ENCODE data around the gene WFDC9. TPM values are rescaled to one million over a fixed set of nuclear protein-coding genes. Genes with fewer than 3 reads are reported as not detected.
"Not testable (repeated sequence)": the region's sequence is repeated elsewhere in the genome, so short reads cannot be mapped to it uniquely, and the experiment has no call there.

Gene WFDC9
- not detected for total RNA-seq

DNA sequence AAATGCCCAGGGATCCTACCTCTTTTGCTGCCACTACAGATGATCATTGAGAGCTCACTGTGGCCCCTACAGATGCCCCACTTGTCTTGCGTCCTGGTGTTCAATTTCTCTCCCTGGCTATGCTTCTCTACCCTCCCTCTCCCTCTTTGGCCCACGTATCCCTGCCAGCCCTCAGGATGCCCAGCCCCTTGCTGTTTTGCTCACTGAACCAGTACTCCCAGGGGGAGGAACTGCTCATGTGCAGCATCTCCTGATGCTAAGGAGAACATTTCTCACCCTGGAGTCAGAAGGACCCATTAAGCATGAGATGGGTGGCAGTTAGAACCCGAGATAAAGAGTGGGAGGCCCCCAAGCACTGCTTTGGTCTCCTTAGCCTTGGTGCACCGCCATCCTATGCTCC lies at the start of gene WFDC9:
Gene WFDC9, minus strand, starts transcription at position 101 of the 400 bp plus-strand sequence. CDS start 21,103 bp downstream, outside the sequence.
- DNase-seq = no peak

DNA sequence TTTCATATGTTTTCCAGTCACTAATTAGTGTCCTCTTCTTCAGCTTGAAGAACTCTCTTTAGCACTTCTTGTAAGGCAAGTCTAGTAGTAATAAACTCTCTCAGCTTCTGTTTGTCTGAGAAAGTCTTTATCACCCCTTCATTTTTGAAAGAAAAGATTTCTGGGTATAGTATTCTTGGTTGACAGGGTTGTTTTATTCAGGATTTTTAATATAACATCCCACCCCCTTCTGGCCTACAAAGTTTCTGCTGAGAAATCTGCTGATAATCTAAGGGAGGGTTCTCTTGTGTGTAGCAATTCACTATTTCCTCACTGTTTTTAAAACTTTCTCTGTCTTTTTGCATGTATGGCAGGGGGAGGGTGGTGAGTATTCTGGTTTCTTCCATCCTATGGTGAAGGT lies 48.6 kb upstream of the WFDC9 start:
- no peak for DNase-seq

DNA sequence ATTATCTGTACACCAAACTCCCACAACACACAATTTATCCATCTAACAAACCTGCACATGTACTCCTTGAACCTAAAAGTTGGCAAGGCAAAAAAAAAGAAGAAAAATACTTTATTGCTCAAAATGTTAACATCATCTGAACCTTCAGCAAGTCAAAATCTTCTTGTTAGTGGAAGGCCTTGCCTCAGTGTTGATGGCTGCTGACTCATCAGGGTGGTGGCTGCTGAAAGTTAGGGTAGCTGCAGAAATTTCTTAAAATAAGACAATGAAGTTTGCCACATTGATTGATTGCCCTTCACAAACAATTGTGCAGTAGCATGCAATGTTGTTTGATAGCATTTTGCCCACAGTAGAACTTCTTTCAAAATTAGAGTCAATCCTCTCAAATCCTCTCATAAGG lies 41.7 kb upstream of the WFDC9 start:
- DNase-seq = no peak

DNA sequence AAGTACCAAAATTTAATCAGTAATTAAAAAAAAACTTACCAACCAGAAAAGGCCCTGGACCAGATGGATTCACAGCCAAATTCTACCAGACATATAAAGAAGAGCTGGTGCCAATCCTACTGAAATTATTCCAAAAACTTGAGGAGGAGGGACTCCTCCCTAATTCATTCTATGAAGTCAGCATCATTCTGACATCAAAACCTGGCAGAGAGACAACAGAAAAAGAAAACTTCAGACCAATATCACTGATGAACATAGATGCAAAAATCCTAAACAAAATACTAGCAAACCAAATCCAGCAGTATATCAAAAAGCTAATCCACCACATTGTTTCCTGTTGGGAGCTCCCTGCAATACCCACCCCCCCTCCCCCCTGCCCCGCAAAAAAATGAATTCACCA lies 39.1 kb upstream of the WFDC9 start, which contains the start of gene WFDC11:
Gene WFDC11, minus strand, starts transcription at position 101 of the 400 bp plus-strand sequence. CDS start 19,639 bp downstream, outside the sequence.
- no peak for DNase-seq

DNA sequence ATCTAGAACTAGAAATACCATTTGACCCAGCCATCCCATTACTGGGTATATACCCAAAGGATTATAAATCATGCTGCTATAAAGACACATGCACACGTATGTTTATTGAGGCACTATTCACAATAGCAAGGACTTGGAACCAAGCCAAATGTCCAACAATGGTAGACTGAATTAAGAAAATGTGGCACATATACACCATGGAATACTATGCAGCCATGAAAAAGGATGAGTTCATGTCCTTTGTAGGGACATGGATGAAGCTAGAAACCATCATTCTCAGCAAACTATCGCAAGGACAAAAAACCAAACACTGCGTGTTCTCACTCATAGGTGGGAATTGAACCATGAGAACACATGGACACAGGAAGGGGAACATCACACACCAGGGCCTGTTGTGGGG lies 26.0 kb upstream of the WFDC9 start:
- DNase-seq = not testable (repeated sequence)

DNA sequence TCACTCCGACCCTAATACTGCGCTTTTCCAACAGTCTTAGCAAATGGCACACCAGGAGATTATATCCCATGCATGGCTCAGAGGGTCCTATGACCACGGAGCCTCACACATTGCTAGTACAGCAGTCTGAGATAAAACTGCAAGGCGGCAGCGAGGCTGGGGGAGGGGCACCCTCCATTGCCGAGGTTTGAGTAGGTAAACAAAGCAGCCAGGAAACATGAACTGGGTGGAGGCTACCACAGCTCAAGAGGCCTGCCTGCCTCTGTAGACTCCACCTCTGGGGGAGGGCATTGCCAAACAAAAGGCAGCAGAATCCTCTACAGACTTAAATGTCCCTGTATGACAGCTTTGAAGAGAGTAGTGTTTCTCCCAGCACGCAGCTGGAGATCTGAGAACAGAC lies 20.6 kb upstream of the WFDC9 start:
- DNase-seq = not testable (repeated sequence)

DNA sequence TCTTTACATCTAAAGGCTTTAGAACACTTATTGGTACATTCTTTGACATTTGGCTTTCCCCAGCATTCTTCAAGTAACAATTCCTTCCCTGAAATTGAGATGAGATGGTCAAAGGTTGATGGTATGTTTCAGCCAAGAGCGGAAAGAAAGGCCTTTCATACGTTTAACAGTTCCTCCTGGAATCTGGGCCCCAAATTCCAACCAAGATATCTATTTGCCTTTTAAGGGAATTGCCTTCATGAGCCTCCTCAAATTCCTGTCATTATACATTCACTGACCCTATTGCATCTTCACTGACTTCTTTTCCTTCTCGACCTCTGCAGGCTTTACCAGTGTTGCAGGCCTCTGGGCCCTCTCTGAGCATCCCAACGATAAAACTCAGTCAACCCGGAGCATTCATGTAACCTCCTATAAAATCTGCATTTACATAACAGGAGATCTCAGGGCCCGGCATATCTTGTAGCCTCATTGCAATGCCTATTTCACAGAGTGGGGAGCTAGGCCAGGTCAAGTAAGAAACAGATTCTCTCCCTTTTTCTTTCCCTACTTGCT lies 18.3 kb upstream of the WFDC9 start:
- no peak for DNase-seq

DNA sequence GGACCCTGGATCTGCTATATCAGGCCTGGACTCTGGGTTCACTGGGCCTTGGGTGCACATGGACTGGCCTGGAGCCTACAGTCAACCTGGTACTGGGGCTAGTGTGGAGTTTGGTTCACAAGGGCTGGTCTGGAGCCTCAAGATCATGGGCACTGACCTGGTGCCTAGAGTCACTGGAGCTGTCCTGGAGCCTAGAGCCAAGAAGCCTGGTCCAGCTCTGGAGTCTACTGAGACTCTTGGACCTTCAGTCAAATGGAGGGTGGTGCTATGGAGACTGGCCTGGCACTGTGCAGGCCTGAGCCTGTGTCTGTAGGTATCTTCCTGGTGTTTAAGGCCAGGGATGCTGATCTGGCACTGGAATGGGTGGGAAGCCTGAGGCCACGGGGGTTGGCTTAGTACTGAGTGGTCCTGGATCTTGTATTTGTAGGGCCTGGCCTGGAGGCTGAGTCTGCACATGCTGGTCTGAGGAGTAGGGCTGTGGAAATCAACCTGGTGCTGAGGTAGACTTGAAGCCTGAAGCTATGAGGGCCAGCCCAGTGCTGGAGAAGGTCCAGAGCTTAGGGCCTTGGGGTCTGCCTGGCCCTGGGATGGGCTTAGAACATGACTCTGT lies 16.5 kb upstream of the WFDC9 start:
- no peak for DNase-seq

DNA sequence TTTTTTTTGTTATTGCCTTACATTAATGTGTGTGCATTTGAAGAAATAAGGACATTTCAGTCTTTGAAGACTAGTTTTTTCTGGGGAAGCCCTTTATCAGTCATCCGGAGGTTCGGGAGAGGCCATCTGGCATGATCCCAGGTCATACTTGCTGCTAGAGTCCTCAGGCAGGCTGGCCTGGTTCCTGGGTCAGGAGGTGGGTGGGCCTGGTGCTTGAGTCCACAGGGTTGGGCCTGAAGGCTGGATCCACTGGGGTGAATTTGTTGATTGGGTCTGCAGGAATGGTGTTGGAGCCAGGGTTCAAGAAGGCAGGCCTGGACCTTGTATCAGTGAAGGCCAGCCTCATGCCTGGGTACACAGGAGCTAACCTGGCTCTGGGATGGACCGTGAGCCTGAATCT lies 15.8 kb upstream of the WFDC9 start:
- DNase-seq = no peak

DNA sequence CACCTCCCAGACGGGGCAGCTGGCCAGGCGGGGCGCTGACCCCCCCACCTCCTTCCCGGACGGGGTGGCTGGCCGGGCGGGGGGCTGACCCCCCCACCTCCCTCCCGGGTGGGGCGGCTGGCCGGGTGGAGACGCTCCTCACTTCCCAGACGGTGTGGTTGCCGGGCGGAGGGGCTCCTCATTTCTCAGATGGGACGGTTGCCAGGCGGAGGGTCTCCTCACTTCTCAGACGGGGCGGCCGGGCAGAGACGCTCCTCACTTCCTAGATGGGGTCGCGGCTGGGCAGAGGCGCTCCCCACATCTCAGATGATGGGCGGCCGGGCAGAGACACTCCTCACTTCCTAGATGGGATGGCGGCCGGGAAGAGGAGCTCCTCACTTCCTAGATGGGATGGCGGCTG lies 14.8 kb upstream of the WFDC9 start:
- not testable (repeated sequence) for DNase-seq

DNA sequence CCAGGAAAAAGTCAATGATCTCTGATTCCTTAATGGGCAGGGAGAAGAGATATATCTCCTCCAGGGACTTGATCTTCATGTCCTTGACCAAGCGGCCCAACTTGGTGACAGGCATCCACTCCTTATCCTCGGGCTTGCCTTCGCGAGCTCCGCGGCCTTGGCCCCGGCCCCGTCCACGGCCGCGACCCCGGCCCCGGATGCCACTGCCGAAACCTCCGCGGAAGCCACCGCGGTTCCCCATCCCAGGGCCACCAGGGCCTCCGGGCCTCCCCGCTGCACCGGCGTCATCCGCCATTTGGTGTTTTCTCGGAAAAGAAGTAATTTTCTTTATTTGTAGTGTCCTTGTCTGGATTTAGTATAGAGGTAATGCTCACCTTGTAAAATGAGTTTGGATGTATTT lies 10.0 kb upstream of the WFDC9 start:
- DNase-seq = not testable (repeated sequence)

DNA sequence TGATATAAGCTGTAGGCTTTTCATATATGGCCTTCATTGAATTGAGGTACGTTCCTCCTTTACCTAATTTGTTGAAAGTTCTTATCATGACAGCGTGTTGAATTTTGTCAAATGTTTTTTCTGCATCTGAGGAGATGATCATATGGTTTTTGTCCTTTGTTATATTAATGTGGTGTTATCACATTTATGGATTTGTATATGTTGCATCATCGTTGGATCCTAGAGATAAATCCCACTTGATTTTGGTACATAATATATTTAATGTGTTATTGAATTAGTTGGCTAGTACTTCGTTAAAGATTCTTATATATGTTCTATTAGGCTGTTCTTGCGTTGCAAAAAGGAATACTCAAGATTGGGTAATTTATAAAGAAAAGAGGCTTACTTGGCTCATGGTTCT lies 8.6 kb upstream of the WFDC9 start:
- no peak for DNase-seq

DNA sequence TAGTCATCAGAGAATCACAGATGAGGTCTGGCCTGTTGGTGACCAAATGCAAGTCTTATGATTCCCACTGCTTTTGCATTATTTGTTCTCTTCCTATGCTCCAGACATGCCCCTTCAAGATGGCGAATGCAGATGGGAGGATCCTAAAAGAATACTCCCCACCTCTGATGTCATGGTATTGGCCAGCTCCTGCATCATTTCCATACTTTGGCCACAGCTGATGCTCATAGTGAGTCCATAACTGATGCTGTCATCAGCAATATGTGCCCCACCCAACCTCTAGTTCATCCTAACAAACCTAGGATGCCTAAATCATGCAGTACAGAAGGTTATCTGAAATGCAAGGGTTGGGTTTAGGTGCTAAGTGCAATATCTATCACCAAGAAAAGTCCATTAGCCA lies 5.4 kb upstream of the WFDC9 start:
- no peak for DNase-seq

DNA sequence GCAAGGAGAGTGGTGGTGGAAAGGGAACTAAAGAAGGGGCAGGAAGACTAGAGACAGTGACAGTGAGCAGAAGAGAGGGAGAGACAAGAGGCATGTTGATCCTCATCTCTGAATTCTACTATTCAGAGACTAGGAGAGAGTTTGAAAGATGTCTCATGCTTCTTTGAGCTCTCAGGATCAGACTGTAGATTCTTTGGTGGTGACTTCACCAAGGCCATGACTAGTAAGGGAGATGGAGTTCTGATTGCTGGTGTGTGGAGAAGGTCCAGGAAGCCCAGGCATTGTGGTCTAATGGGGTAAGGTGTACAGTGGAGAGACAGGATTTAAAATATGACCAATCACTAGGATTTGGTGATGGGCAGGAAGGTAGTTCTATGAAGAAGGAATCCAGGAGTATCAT lies 713 bp downstream of the WFDC9 start:
- DNase-seq = no peak

DNA sequence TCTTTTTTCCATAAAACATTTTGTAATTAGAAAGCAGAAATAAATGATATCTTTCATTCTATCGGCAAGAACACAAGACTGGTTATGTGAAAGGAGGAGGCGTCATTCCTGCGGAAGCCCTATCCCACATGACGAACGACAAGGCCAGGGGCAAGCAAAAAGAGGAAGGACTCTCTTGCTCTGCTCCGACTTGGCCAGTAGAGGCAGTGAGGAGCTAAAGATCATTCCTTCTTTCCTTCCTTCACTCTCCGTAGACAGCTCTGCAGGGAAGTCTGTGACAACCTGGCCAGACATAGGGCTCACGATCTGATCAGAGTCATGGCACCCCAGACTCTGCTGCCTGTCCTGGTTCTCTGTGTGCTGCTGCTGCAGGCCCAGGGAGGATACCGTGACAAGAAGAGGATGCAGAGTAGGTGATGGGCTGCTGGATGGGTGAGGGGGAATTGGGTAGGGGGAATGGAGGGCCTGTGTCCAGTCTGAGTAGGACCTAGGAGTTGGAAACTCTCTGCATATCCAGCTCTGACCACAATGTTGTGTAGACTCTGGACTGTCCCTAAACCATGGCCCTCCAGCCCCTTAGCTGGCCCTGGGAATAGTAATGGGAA lies 1.5 kb downstream of the WFDC9 start, which contains the start of gene WFDC10A:
Gene WFDC10A, plus strand, starts transcription at position 244 of the 605 bp plus-strand sequence. Its CDS starts 75 bp downstream, at position 319.
- no peak for DNase-seq

DNA sequence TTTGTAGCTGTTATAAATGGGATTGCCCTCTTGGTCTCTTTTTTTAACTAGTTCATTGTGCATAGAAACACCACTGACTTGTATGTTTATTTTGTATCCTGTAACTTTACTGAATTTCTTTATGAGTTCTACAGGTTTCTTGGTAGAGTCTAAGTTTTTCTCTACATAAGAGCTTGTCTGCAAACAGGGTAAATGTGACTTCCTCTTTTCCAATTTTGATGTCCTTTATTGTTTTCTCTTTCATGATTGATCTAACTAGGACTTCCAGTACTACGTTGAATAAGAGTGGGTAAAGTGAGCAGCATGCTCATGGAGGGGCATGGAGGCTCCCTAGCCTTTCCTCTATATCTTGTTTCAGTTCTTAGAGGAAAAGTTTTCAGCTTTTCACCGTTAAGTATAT lies 4.5 kb downstream of the WFDC9 start:
- no peak for DNase-seq

DNA sequence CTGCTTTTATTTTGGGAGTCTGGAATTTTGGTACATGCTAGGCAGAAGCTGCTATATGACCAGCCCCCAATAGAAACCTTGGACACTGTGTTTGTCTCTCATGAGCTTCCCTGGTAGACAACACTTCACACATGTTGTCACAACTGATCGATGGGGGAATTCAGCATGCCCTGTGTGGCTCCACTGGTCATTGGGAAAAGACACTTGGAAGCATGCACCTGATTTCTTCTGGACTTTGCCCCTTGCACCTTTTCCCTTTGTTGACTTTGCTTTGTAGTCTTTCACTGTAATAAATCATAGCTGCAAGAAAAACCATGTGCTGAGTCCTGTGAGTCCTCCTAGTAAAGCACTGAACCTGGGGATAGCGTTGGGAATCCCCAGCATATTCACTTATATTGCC lies 9.5 kb downstream of the WFDC9 start:
- DNase-seq = no peak

DNA sequence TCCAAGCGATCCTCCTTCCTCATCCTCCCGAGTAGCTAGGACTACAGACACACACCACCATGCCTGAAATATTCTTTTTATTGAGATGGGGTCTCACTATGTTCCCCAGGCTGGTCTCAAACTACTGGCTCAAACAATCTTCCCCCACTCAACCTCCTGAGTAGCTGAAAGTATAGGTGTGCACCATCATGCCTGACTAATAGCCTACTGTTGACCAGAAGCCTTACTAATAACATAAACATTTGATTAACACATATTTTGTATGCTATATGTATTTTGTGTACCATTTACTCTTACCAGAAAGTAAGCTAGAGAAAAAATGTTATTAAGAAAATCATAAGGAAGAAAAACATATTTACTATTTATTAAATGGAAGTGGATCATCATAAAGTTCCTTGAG lies 13.5 kb downstream of the WFDC9 start:
- DNase-seq = no peak

DNA sequence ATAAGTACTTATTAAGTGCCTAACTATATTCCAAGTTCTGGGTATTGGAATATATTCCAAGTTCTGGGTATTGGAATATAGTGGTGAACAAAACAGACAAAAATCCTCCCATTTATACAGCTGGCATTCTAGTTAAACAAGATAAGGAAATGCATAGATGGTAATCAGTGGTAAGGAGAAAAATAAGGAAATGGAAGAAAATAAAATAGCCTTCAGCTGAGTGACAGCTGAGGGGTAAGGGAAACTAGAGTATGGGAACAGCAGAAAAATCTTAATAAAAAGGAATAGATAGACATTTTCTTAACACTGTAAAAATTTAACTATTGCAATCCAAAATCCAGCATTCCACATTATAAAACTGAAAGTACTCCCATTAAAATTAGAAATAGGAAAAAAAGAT lies 18.8 kb downstream of the WFDC9 start:
- no peak for DNase-seq

DNA sequence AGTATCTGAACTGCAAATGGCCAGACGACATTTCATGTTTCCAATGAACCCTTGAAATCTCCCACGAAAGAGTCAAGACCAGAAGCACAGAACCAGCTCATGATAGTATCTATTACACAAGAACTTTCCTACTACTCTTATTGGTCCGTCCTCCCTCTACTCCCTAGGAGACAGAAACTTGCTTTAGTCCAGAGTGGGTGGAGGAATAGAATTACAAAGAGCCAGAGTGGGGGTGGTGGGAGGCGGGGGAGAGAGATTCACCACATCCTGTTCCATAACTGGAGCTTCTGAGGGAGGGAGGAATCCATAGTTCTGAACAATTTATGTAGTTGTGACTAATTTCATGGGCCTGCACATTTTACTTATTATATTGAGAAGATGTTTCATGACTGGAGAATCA lies 20.0 kb downstream of the WFDC9 start:
- no peak for DNase-seq

DNA sequence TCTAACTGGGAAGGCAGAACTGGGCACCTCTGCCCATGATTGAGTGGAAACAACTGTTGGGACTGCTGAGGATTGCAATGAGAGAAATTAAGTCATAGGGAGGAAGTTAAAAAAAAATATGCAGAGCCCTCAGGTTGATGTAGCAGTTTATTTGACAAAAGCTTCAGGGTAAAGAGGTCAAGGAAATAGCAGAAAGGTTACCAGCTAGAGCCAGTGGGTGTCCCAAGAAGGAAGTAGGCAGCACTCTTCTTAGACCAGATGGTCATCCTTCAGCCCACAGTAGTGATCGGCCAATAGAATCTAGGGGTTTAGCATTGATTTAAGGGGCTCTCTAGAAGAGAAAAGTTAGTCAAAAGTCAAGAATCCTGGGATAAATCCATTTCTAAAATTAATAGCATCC lies 23.3 kb downstream of the WFDC9 start:
- DNase-seq = no peak

DNA sequence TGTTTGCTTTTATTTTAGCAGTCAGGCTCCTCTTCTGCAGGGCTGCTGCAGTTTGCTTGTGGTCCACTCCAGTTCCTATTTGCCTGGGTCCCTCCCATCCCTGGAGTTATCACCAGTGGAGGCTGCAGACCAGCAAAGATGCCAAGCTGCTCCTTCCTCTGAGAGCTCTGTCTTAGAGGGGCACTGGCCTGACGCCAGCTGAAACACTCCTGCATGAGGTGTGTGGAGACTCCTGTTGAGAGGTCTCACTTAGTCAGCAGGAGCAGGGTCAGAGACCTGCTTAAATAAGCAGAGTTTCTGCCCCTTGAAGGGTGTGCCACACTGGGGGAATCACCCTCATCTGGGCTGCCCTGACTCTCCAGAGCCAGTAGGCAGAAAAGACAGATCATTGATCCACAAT lies 35.8 kb downstream of the WFDC9 start:
- no peak for DNase-seq

DNA sequence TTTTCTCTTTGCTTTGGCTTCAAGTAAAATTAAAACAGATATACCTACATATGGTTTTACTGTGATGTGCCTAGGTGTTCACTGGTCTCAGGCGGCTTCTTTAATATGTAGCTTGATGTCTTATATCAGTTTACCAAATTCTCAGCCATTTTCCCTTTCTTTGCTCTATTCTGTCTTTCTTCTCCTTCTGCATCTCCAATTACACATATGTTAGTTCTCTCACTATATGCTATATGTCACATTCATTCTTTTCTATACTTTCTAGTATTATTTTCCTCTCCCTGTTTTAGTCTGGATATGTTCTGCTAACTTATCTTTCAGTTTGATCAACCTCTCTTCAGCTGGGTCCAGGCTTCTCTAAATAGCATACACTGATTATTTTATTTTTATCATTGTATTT lies 37.6 kb downstream of the WFDC9 start:
- DNase-seq = no peak

DNA sequence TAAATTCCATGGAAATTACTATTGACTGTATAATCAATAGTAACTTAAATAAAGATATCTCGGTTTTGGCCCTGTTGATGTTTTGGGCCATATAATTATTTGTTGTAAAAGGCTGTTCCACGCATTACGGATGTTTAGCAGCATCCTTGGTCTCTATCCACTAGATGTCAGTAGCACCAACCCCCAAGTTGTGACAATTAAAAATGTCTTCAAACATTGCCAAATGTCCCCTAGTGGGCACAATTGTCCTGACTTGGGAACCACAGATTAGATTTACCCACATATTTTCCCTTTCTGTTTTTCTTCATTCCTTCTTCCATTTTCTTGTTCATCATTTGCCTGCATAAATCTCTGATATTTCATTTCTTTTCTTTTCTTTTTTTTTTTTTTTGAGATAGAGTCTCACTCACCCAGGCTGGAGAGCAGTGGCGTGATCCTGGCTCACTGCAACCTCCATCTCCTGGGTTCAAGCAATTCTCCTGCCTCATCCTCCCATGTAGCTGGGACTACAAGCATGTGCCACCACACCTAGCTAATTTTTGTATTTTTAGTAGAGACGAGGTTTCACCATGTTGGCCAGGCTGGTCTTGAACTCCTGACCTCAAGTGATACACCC lies 38.4 kb downstream of the WFDC9 start:
- no peak for DNase-seq

Measured in occipital lobe (tissue), 2 donors.